HepG2 (cell line): ENCODE measurements around the gene ZSCAN32. TPM values are rescaled to one million over a fixed set of nuclear protein-coding genes. Genes with fewer than 3 reads are reported as not detected.

ENCODE experiments used
- CCAR2 ChIP-seq: fragments of 200-400 bp; formaldehyde crosslinking; optimal IDR thresholded peaks from 2 replicates; pipeline ENCODE3; 2018; ENCODE audit warnings: low read depth, mild to moderate bottlenecking, low read length, moderate library complexity
- CREB1 ChIP-seq, 2 experiments: fragments of 450-650 bp in 1 of 2; IDR thresholded peaks; 2 replicates each; pipeline ENCODE4 v1.6.1; 2016 to 2017; ENCODE audit warnings: control low read depth in 1 of 2, mild to moderate bottlenecking in 1 of 2, missing compliant biosample characterization in 1 of 2, missing genetic modification characterization in 1 of 2
- HNRNPK ChIP-seq: fragments of 200-400 bp; formaldehyde crosslinking; IDR thresholded peaks from 2 replicates; pipeline ENCODE4 v1.6.1; 2018; ENCODE audit warnings: low read length, low read depth, moderate library complexity, mild to moderate bottlenecking; ENCODE audit not compliant: poor library complexity, severe bottlenecking
- NR2F6 ChIP-seq, 2 experiments: IDR thresholded peaks; 2 replicates each; pipeline ENCODE4 v1.6.1; 2016; ENCODE audit warnings: antibody characterized with exemption in 1 of 2, mild to moderate bottlenecking in 1 of 2
- PHF21A ChIP-seq: sonication (generic); formaldehyde crosslinking; IDR thresholded peaks from 2 replicates; pipeline ENCODE4 v1.5.0; 2020; ENCODE audit warnings: mild to moderate bottlenecking, missing genetic modification reagents
- RAD21 ChIP-seq: fragments of 450-650 bp; formaldehyde crosslinking; IDR thresholded peaks from 2 replicates; pipeline ENCODE4 v1.5.0; 2020; ENCODE audit warnings: mild to moderate bottlenecking
- ZBTB21 ChIP-seq: sonication (generic); formaldehyde crosslinking; IDR thresholded peaks from 2 replicates; pipeline ENCODE4 v1.4.0; 2020; ENCODE audit warnings: missing genetic modification reagents
- ZBTB8A ChIP-seq: sonication (generic); formaldehyde crosslinking; IDR thresholded peaks from 2 replicates; pipeline ENCODE4 v1.4.0; 2020; ENCODE audit warnings: mild to moderate bottlenecking, low read depth, missing genetic modification reagents, borderline replicate concordance
- ZNF331 ChIP-seq: sonication (generic); formaldehyde crosslinking; IDR thresholded peaks from 2 replicates; pipeline ENCODE4 v1.4.0; 2020; ENCODE audit warnings: missing genetic modification reagents
- ZNF547 ChIP-seq: sonication (generic); formaldehyde crosslinking; IDR thresholded peaks from 2 replicates; pipeline ENCODE4 v1.5.1; 2020; ENCODE audit warnings: mild to moderate bottlenecking, missing genetic modification reagents
- ZNF652 ChIP-seq: IDR thresholded peaks from 2 replicates; pipeline ENCODE4 v1.6.1; 2016; ENCODE audit warnings: low read depth, borderline replicate concordance
- ZNF678 ChIP-seq: sonication (generic); formaldehyde crosslinking; IDR thresholded peaks from 2 replicates; pipeline ENCODE4 v1.4.0; 2020; ENCODE audit warnings: mild to moderate bottlenecking, missing genetic modification reagents
- ZNF878 ChIP-seq: sonication (generic); formaldehyde crosslinking; IDR thresholded peaks from 2 replicates; pipeline ENCODE4 v1.8.1; 2023; ENCODE audit warnings: mild to moderate bottlenecking, missing genetic modification reagents, moderate library complexity
- polyA plus RNA-seq, 8 experiments: library from polyadenylated mRNA; depleted of rRNA in 3 of 8; stranded (reverse) in 7 of 8; unstranded in 1 of 8; fragments of >200 nt; fragmentation: Illumina TruSeq in 4 of 8; extraction: Trizol in 4 of 8; gene quantifications; 2 replicates each; pipeline versions ENCODE4 v1.2.1 to v1.2.3, GENCODE V29; 2011 to 2016; ENCODE audit warnings: low read depth in 4 of 8, missing spikeins in 1 of 8, mixed read lengths in 1 of 8; ENCODE audit not compliant: insufficient read depth in 1 of 8
- total RNA-seq, 5 experiments: library from RNA; depleted of rRNA; stranded (reverse); fragments of >200 nt; fragmentation: Illumina TruSeq; extraction: Trizol; gene quantifications; 2 replicates each; pipeline ENCODE4 v1.2.3, GENCODE V29; 2016; ENCODE audit warnings: low read depth in 1 of 5
- TF ChIP-seq, protein P1 (sequence below): sonication (generic); formaldehyde crosslinking; IDR thresholded peaks from 2 replicates; pipeline ENCODE4 v1.4.0; 2020; ENCODE audit warnings: missing genetic modification reagents
- TF ChIP-seq, protein P2 (sequence below): sonication (generic); formaldehyde crosslinking; IDR thresholded peaks from 2 replicates; pipeline ENCODE4 v1.4.0; 2020; ENCODE audit warnings: missing genetic modification reagents
- TF ChIP-seq, protein P3 (sequence below): sonication (generic); formaldehyde crosslinking; IDR thresholded peaks from 2 replicates; pipeline ENCODE4 v1.4.0; 2020; ENCODE audit warnings: missing genetic modification reagents, mild to moderate bottlenecking, borderline replicate concordance
- TF ChIP-seq, protein P4 (sequence below): sonication (generic); formaldehyde crosslinking; IDR thresholded peaks from 2 replicates; pipeline ENCODE4 v1.8.0; 2022; ENCODE audit warnings: missing genetic modification reagents, mild to moderate bottlenecking, moderate library complexity, borderline replicate concordance
- TF ChIP-seq, protein P5 (sequence below), 2 experiments: sonication (generic) in 1 of 2; formaldehyde crosslinking in 1 of 2; IDR thresholded peaks; 2 replicates each; pipeline versions ENCODE4 v1.5.1 to v1.6.1; 2011 to 2020; ENCODE audit warnings: borderline replicate concordance in 1 of 2, low read depth in 1 of 2, low read length in 1 of 2, mild to moderate bottlenecking in 1 of 2, missing genetic modification reagents in 1 of 2, moderate library complexity in 1 of 2

Gene ZSCAN32
- total and polyA plus RNA-seq, 2 of the 13 experiments (the other 11 are each of a cell fraction or from before 2014, with no cell fraction given) = 10.7 to 12.8 TPM

DNA sequence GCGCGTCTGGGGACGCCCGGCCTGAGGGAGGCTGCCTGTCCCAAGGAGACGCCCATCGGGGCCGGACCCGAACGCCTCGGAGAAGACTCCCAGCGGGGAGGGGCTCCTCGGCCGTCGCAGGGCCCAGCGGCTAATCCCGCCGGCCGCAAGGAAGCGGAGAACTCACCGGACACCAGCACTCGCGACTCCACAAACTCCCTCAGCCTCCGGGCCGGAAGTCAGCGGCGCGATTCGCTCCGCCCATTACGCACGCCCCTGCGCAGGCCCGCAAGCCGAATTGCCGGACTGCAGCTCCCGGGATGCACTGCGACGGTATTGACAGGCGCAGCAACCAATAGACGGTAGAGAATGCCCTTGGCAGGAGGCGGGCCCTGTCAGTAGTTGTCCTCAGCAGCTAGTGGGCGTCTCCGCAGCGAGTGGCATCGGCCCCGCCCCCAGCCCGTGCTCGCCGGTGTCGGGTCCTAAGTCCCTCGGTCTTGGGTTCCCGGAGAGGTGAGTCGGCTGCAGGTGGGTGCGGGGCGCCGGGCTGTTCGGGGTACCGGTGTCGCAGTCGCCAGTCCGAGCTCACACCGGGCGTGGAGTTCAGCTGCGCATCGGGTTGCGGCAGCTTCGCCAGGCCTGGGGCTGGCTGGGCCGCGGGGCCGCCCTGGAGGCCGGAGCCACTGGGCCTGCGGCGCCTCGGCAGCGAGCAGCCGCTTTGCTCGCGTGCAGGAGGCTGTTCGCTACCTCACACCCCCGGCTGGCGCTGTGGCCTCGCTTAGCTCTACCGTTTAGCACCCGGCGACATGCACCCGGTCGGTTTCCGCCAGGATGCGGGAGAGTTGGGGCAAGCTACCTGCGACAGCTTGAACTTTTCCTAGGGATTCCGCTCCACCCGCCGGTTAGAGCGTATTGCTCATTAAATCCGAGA, at the start of gene ZSCAN32, which contains the start of gene ZNF174 (continued):
- TF ChIP-seq, protein P1, sequence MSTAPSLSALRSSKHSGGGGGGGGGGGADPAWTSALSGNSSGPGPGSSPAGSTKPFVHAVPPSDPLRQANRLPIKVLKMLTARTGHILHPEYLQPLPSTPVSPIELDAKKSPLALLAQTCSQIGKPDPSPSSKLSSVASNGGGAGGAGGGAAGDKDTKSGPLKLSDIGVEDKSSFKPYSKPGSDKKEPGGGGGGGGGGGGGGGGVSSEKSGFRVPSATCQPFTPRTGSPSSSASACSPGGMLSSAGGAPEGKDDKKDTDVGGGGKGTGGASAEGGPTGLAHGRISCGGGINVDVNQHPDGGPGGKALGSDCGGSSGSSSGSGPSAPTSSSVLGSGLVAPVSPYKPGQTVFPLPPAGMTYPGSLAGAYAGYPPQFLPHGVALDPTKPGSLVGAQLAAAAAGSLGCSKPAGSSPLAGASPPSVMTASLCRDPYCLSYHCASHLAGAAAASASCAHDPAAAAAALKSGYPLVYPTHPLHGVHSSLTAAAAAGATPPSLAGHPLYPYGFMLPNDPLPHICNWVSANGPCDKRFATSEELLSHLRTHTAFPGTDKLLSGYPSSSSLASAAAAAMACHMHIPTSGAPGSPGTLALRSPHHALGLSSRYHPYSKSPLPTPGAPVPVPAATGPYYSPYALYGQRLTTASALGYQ (CRISPR knock-in tag) = peak; percentile 65; the same call in 1 of the 2 replicates
- TF ChIP-seq RAD21 (CRISPR knock-in tag) (peak; percentile 50), CREB1 (IDR thresholded peaks at IDR 0.05) (peak; percentile 84), CREB1 (CRISPR knock-in tag; IDR thresholded peaks at IDR 0.05) (peak; percentile 84), ZBTB21 (no peak), ZNF678 (CRISPR knock-in tag) (no peak), ZBTB8A (CRISPR knock-in tag) (no peak), ZNF547 (peak; percentile 94), CCAR2 (no peak), PHF21A (peak; percentile 84), ZNF331 (CRISPR knock-in tag) (peak; percentile 76; the same call in 1 of the 2 replicates), HNRNPK (peak; percentile 20), ZNF878 (CRISPR knock-in tag) (no peak), ZNF652 (CRISPR knock-in tag) (no peak), NR2F6 (IDR thresholded peaks at IDR 0.05) (no peak), NR2F6 (CRISPR knock-in tag; IDR thresholded peaks at IDR 0.05) (peak; percentile 15; the same call in 1 of the 2 replicates)
- TF ChIP-seq, protein P2, sequence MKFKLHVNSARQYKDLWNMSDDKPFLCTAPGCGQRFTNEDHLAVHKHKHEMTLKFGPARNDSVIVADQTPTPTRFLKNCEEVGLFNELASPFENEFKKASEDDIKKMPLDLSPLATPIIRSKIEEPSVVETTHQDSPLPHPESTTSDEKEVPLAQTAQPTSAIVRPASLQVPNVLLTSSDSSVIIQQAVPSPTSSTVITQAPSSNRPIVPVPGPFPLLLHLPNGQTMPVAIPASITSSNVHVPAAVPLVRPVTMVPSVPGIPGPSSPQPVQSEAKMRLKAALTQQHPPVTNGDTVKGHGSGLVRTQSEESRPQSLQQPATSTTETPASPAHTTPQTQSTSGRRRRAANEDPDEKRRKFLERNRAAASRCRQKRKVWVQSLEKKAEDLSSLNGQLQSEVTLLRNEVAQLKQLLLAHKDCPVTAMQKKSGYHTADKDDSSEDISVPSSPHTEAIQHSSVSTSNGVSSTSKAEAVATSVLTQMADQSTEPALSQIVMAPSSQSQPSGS (CRISPR knock-in tag) = no peak
- TF ChIP-seq, protein P3, sequence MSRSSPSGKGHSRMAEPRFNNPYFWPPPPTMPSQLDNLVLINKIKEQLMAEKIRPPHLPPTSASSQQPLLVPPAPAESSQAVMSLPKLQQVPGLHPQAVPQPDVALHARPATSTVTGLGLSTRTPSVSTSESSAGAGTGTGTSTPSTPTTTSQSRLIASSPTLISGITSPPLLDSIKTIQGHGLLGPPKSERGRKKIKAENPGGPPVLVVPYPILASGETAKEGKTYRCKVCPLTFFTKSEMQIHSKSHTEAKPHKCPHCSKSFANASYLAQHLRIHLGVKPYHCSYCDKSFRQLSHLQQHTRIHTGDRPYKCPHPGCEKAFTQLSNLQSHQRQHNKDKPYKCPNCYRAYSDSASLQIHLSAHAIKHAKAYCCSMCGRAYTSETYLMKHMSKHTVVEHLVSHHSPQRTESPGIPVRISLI (CRISPR knock-in tag) = no peak; the same call in 1 of the 2 replicates
- TF ChIP-seq, protein P4, sequence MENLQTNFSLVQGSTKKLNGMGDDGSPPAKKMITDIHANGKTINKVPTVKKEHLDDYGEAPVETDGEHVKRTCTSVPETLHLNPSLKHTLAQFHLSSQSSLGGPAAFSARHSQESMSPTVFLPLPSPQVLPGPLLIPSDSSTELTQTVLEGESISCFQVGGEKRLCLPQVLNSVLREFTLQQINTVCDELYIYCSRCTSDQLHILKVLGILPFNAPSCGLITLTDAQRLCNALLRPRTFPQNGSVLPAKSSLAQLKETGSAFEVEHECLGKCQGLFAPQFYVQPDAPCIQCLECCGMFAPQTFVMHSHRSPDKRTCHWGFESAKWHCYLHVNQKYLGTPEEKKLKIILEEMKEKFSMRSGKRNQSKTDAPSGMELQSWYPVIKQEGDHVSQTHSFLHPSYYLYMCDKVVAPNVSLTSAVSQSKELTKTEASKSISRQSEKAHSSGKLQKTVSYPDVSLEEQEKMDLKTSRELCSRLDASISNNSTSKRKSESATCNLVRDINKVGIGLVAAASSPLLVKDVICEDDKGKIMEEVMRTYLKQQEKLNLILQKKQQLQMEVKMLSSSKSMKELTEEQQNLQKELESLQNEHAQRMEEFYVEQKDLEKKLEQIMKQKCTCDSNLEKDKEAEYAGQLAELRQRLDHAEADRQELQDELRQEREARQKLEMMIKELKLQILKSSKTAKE (CRISPR knock-in tag) = peak; percentile 63
- TF ChIP-seq, protein P5, sequence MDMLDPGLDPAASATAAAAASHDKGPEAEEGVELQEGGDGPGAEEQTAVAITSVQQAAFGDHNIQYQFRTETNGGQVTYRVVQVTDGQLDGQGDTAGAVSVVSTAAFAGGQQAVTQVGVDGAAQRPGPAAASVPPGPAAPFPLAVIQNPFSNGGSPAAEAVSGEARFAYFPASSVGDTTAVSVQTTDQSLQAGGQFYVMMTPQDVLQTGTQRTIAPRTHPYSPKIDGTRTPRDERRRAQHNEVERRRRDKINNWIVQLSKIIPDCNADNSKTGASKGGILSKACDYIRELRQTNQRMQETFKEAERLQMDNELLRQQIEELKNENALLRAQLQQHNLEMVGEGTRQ (IDR thresholded peaks at IDR 0.05; ENCODE audit: low read depth, low read length) = no peak
- TF ChIP-seq, protein P5 (CRISPR knock-in tag; IDR thresholded peaks at IDR 0.05; ENCODE audit: borderline replicate concordance) = no peak
